Measurements from ENCODE around the gene EXOC4. TPM values are rescaled to one million over a fixed set of nuclear protein-coding genes. Genes with fewer than 3 reads are reported as not detected.

EXOC4 gene
- total and polyA plus RNA-seq, 2 donors (not counting 3 experiments of a cell fraction or from before 2014, with no cell fraction given), result 20.3 to 73.1 TPM

DNA sequence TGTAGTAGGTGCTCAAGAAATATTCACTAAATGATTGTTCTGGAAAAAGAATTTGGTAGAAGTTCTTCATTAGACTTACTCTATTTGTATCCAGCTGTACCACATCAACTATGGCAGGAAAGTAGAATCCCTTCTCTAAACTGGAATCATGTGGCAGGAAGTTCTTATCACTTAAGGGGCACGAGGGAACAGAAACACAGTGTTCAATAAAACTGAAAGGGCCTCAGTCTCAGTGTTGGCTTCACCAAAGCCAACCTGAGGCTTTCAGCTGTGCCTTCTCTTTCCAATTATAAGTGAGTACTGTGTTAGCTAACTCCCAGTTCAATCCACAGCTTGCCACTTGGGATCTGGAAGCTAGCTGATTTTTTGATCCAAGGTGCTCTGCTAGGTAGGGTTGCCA, 616.7 kb downstream of the EXOC4 start:
- no peaks in the 10 kb centered on the region for H3K36me3 ChIP-seq (ENCODE audit: control insufficient read depth in 2 of 2, extremely low read depth in 1 of 2, insufficient read depth in 2 of 2, low read length in 2 of 2)
- H2AFZ ChIP-seq (ENCODE audit: low read depth, low read length), result no peak overlapping the region
- intact Hi-C loops (cut with micrococcal nuclease), result no loop called here
- no peak overlapping the region for H3K27ac ChIP-seq (ENCODE audit: insufficient read depth, low read depth, low read length)
- CTCF ChIA-PET, result interaction anchor here (1.8 to 1.9 kb wide), 2 partner anchors 9 to 15 kb away, joined by 5 to 6 read pairs; no protein-coding TSS in a partner anchor
- no peaks in the 10 kb centered on the region for H4K20me1 ChIP-seq (replicated peaks; ENCODE audit: control insufficient read depth, extremely low read depth, insufficient read depth, low read length)
- H3K27me3 ChIP-seq (ENCODE audit: control insufficient read depth in 2 of 2, insufficient read depth in 2 of 2, low read length in 2 of 2), result no peaks in the 10 kb centered on the region
- no peak overlapping the region for H3K4me3 ChIP-seq (replicated peaks in 1 of 3; ENCODE audit: insufficient read depth in 1 of 3, low read depth in 1 of 3, low read length in 3 of 3)
- H3K9me1 ChIP-seq (replicated peaks; ENCODE audit: control insufficient read depth, extremely low read depth, insufficient read depth, low read length), result no peaks in the 10 kb centered on the region
- BruUV-seq (replicated peaks), result no TSS peak
- TF ChIP-seq POLR2AphosphoS5 (IDR thresholded peaks at IDR 0.05; ENCODE audit: insufficient read depth, low read depth, low read length), result no peak
- no peak for TF ChIP-seq GATA2 (IDR thresholded peaks at IDR 0.05; ENCODE audit: insufficient read depth, insufficient read length, low read depth, low read length)
- no peak for TF ChIP-seq JUN (IDR thresholded peaks at IDR 0.05; ENCODE audit: borderline replicate concordance, insufficient read depth, insufficient read length, low read depth)
- no peak for TF ChIP-seq MYC (IDR thresholded peaks at IDR 0.05; ENCODE audit: low read depth, low read length)
- no peak for TF ChIP-seq EZH2 (IDR thresholded peaks at IDR 0.05; ENCODE audit: borderline replicate concordance, low read depth, low read length, severe bottlenecking)
- no peak for TF ChIP-seq FOS (IDR thresholded peaks at IDR 0.05; ENCODE audit: borderline replicate concordance, insufficient read depth, low read length)
- TF ChIP-seq, protein P1, sequence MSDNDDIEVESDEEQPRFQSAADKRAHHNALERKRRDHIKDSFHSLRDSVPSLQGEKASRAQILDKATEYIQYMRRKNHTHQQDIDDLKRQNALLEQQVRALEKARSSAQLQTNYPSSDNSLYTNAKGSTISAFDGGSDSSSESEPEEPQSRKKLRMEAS (IDR thresholded peaks at IDR 0.05; ENCODE audit: insufficient read depth, insufficient read length), result no peak
- TF ChIP-seq POLR2A (IDR thresholded peaks at IDR 0.05; ENCODE audit: low read depth, low read length), result no peak
- TF ChIP-seq CTCF (IDR thresholded peaks at IDR 0.05; ENCODE audit: extremely low read depth in 1 of 2, insufficient read depth in 1 of 2, low read depth in 1 of 2, low read length in 2 of 2), result no peak
- dilution Hi-C loops (cut with MboI; ENCODE audit: extremely low pct_ligation_motif_present, low sequenced_read_pairs), result no loop called here
- H3K79me2 ChIP-seq (ENCODE audit: control insufficient read depth, insufficient read depth, low read length), result no peaks in the 10 kb centered on the region
- no peak overlapping the region for H3K4me2 ChIP-seq (ENCODE audit: insufficient read depth, low read length)
- FAIRE-seq (no peak), DNase-seq (ENCODE audit: low read depth, low spot score) (no peak)
- H3K4me1 ChIP-seq (ENCODE audit: control insufficient read depth, extremely low read depth, insufficient read depth, low read length), result no peaks in the 10 kb centered on the region
- POLR2A ChIA-PET, result no interaction called here
- H3K9me3 ChIP-seq (replicated peaks; ENCODE audit: control insufficient read depth, insufficient read depth, low read length), result no peaks in the 10 kb centered on the region
- no peak overlapping the region for H3K9ac ChIP-seq (replicated peaks; ENCODE audit: extremely low read depth, insufficient read depth, low read length)
